Common myeloid progenitor, CD34-positive (primary cell): Measurements from ENCODE around the gene DYNLRB1.
A peak's percentile ranks its signal among the peaks of the same experiment; 100 is the strongest.
"Not testable (repeated sequence)": the region's sequence is repeated elsewhere in the genome, so short reads cannot be mapped to it uniquely, and the experiment has no call there.

ENCODE experiments used
- CTCF ChIA-PET: fragments of 350-600 bp; sonication (Branson Sonifier 250); formaldehyde crosslinking; loops from one replicate; lab custom pipeline; 2021; ENCODE audit warnings: antibody characterized with exemption; lab: Charles Lee
- POLR2A ChIA-PET: fragments of 350-600 bp; sonication (Branson Sonifier 250); formaldehyde crosslinking; loops from one replicate; lab custom pipeline; 2021; ENCODE audit warnings: antibody characterized with exemption; lab: Charles Lee
- DNase-seq, 3 donors: peaks; one replicate each; pipeline versions ENCODE4 v3.0.0 to v3.0.0-alpha.2; 2013
- H3K27ac ChIP-seq, 2 experiments: 1 replicate in 1 of 2; 2 replicates in 1 of 2; pipeline ENCODE4 v1.7.0; 2013; ENCODE audit warnings: inconsistent platforms in 2 of 2, low read length in 2 of 2, mild to moderate bottlenecking in 2 of 2, low read depth in 1 of 2, moderate library complexity in 1 of 2; ENCODE audit not compliant: severe bottlenecking in 2 of 2, insufficient read depth in 1 of 2, poor library complexity in 1 of 2
- H3K27me3 ChIP-seq, 5 experiments: replicated peaks in 2 of 5; 1 replicate in 3 of 5; 2 replicates in 2 of 5; pipeline versions ENCODE4 v1.6.1 to v1.7.0; 2013; ENCODE audit warnings: low read length in 4 of 5, mild to moderate bottlenecking in 2 of 5, moderate library complexity in 2 of 5, inconsistent platforms in 1 of 5; ENCODE audit not compliant: insufficient read depth in 5 of 5, control insufficient read depth in 4 of 5
- H3K36me3 ChIP-seq, 4 experiments: 1 replicate in 2 of 4; 2 replicates in 2 of 4; pipeline versions ENCODE4 v1.6.1 to v1.7.0; 2013; ENCODE audit warnings: low read length in 3 of 4, control low read depth in 1 of 4, mild to moderate bottlenecking in 1 of 4; ENCODE audit not compliant: control insufficient read depth in 4 of 4, insufficient read depth in 4 of 4
- H3K4me1 ChIP-seq, 4 experiments: 1 replicate in 3 of 4; 2 replicates in 1 of 4; pipeline versions ENCODE4 v1.6.1 to v1.7.1; 2013; ENCODE audit warnings: low read length in 3 of 4, mild to moderate bottlenecking in 3 of 4, control low read depth in 1 of 4, inconsistent platforms in 1 of 4, moderate library complexity in 1 of 4; ENCODE audit not compliant: control insufficient read depth in 4 of 4, insufficient read depth in 4 of 4; ENCODE audit errors: control extremely low read depth in 1 of 4
- H3K4me3 ChIP-seq, 7 experiments: 1 replicate in 4 of 7; 2 replicates in 3 of 7; pipeline versions ENCODE4 v1.5.1 to v1.7.0; 2013; ENCODE audit warnings: mild to moderate bottlenecking in 7 of 7, low read length in 6 of 7, moderate library complexity in 6 of 7, inconsistent platforms in 2 of 7, low read depth in 2 of 7, control low read depth in 1 of 7; ENCODE audit not compliant: insufficient read depth in 4 of 7, control insufficient read depth in 1 of 7; ENCODE audit errors: extremely low read depth in 1 of 7
- H3K9me3 ChIP-seq, 5 experiments: 1 replicate in 4 of 5; 2 replicates in 1 of 5; pipeline versions ENCODE4 v1.6.1 to v1.7.1; 2013; ENCODE audit warnings: low read length in 4 of 5, mild to moderate bottlenecking in 2 of 5, inconsistent platforms in 1 of 5, low read depth in 1 of 5, moderate library complexity in 1 of 5; ENCODE audit not compliant: control insufficient read depth in 4 of 5, insufficient read depth in 2 of 5; ENCODE audit errors: control extremely low read depth in 1 of 5
- WGBS: methylation state at CpG from one replicate; pipeline ENCODE4 v1.1.5; 2013; ENCODE audit not compliant: insufficient coverage; 5-methylcytosine and 5-hydroxymethylcytosine counted together

DYNLRB1 gene

GRCh38 chr20:34495307-34495706 lies 20.9 kb upstream of the DYNLRB1 start:
- CTCF ChIA-PET = no interaction called here
- H3K4me3 ChIP-seq = no peak overlapping the region
- H3K4me1 ChIP-seq = no peaks in the 10 kb centered on the region
- H3K36me3 ChIP-seq = peaks cover 18 to 65% (median 31%) of the 10 kb centered on the region in 4 experiments
- POLR2A ChIA-PET = interaction anchor here (0.6 kb wide), 1 partner anchor 238 kb away, joined by 3 read pairs; no protein-coding TSS in a partner anchor
- H3K27me3 ChIP-seq = no peaks in the 10 kb centered on the region
- no peak overlapping the region for H3K27ac ChIP-seq
- DNase-seq = no peak
- WGBS = 100% methylated on average over 3 of the region's 7 CpGs
- H3K9me3 ChIP-seq = peaks cover 0 to 13% (median 4%) of the 10 kb centered on the region in 5 experiments

GRCh38 chr20:34495916-34496315 lies 20.3 kb upstream of the DYNLRB1 start:
- no peak overlapping the region for H3K27ac ChIP-seq

GRCh38 chr20:34497596-34497995 lies 18.6 kb upstream of the DYNLRB1 start:
- 95% methylated on average over 6 of the region's 6 CpGs for WGBS
- CTCF ChIA-PET = interaction anchor here (0.7 kb wide), 1 partner anchor 25 kb away, joined by 3 read pairs; no protein-coding TSS in a partner anchor
- H3K4me1 ChIP-seq, H3K27ac ChIP-seq, DNase-seq, H3K4me3 ChIP-seq, POLR2A ChIA-PET, H3K27me3 ChIP-seq: not testable (repeated sequence)
- H3K9me3 ChIP-seq = peaks cover 0 to 21% (median 7%) of the 10 kb centered on the region in 5 experiments
- peaks cover 13 to 57% (median 27%) of the 10 kb centered on the region in 4 experiments for H3K36me3 ChIP-seq

More at GRCh38 chr20:34495916-34496315, 20.3 kb upstream of the DYNLRB1 start:
- Histone ChIP-seq H3K4me3 (no peak overlapping the region), H3K9me3 (peaks cover 0 to 19% (median 7%) of the 10 kb centered on the region in 5 experiments), H3K36me3 (peaks cover 15 to 66% (median 32%) of the 10 kb centered on the region in 4 experiments), H3K27me3 (no peaks in the 10 kb centered on the region), H3K4me1 (no peaks in the 10 kb centered on the region)
- no CpG with 5 or more reads among the region's 1 CpG for WGBS
- POLR2A ChIA-PET = no interaction called here
- CTCF ChIA-PET = interaction anchor here (1.0 kb wide), 1 partner anchor 27 kb away, joined by 3 read pairs; no protein-coding TSS in a partner anchor
- peak in 2 of 3 donors; percentile 54 to 64 for DNase-seq

GRCh38 chr20:34500823-34501222 lies 15.4 kb upstream of the DYNLRB1 start:
- Histone ChIP-seq H3K36me3 (peaks cover 13 to 46% (median 23%) of the 10 kb centered on the region in 4 experiments), H3K4me1 (no peaks in the 10 kb centered on the region), H3K27ac (no peak overlapping the region), H3K9me3 (peaks cover 0 to 21% (median 7%) of the 10 kb centered on the region in 5 experiments), H3K4me3 (no peak overlapping the region), H3K27me3 (no peaks in the 10 kb centered on the region)
- DNase-seq = no peak
- ChIA-PET POLR2A (no interaction called here), CTCF (no interaction called here)
- WGBS = no CpG with 5 or more reads among the region's 1 CpG

- H3K4me3 ChIP-seq = no peak overlapping the region
- ChIA-PET POLR2A (no interaction called here), CTCF (interaction anchor here (1.7 kb wide), 1 partner anchor 8 kb away, joined by 5 read pairs; no protein-coding TSS in a partner anchor)
- no peak for DNase-seq
- 100% methylated on average over 2 of the region's 3 CpGs for WGBS
- H3K27ac ChIP-seq = no peak overlapping the region
- no peaks in the 10 kb centered on the region for H3K9me3 ChIP-seq
- H3K27me3 ChIP-seq = no peaks in the 10 kb centered on the region
- peaks cover 12 to 52% (median 37%) of the 10 kb centered on the region in 4 experiments for H3K36me3 ChIP-seq
- H3K4me1 ChIP-seq = no peaks in the 10 kb centered on the region
Observed at GRCh38 chr20:34506480-34506879, 9.7 kb upstream of the DYNLRB1 start.

- Histone ChIP-seq H3K4me3 (no peak overlapping the region), H3K27me3 (no peaks in the 10 kb centered on the region), H3K27ac (no peak overlapping the region), H3K4me1 (no peaks in the 10 kb centered on the region), H3K36me3 (peaks cover 10 to 52% (median 36%) of the 10 kb centered on the region in 4 experiments), H3K9me3 (no peaks in the 10 kb centered on the region)
- CTCF ChIA-PET = interaction anchor here (1.1 kb wide), 1 partner anchor 14 kb away, joined by 3 read pairs; no protein-coding TSS in a partner anchor
- POLR2A ChIA-PET = no interaction called here
- no peak for DNase-seq
- 100% methylated on average over 2 of the region's 4 CpGs for WGBS
Observed at GRCh38 chr20:34507702-34508413, 8.4 kb upstream of the DYNLRB1 start.

GRCh38 chr20:34510575-34510974 lies 5.6 kb upstream of the DYNLRB1 start:
- H3K27me3 ChIP-seq = no peaks in the 10 kb centered on the region
- H3K4me1 ChIP-seq = peaks cover 5 to 13% (median 8%) of the 10 kb centered on the region in 4 experiments
- WGBS = no CpG with 5 or more reads among the region's 1 CpG
- ChIA-PET POLR2A (no interaction called here), CTCF (no interaction called here)
- no peak overlapping the region for H3K4me3 ChIP-seq
- no peaks in the 10 kb centered on the region for H3K9me3 ChIP-seq
- DNase-seq = no peak
- no peak overlapping the region for H3K27ac ChIP-seq
- peaks cover 10 to 40% (median 27%) of the 10 kb centered on the region in 4 experiments for H3K36me3 ChIP-seq
